Osteoblast (primary cell): Measurements from ENCODE around the gene CCDC60. TPM values are rescaled to one million over a fixed set of nuclear protein-coding genes. Genes with fewer than 3 reads are reported as not detected.

Experiments used
- DNase-seq: peaks from one replicate; pipeline ENCODE4 v3.0.0; 2011; ENCODE audit warnings: low spot score, mixed read lengths; ENCODE audit not compliant: insufficient read length; ENCODE audit errors: missing footprints
- H2AFZ ChIP-seq: 2 replicates; pipeline ENCODE4 v1.6.0; 2011; ENCODE audit warnings: mild to moderate bottlenecking, low read length
- H3K27ac ChIP-seq: 2 replicates; pipeline ENCODE4 v1.5.1; 2011; ENCODE audit warnings: mild to moderate bottlenecking, low read depth, low read length, moderate library complexity
- H3K27me3 ChIP-seq: 2 replicates; pipeline ENCODE4 v1.6.0; 2012; ENCODE audit warnings: mild to moderate bottlenecking, control low read depth, inconsistent platforms, low read length, moderate library complexity; ENCODE audit not compliant: insufficient read depth
- H3K36me3 ChIP-seq: 2 replicates; pipeline ENCODE4 v1.5.1; 2011; ENCODE audit warnings: mild to moderate bottlenecking, low read length, control low read depth, moderate library complexity; ENCODE audit not compliant: insufficient read depth
- H3K4me1 ChIP-seq: 2 replicates; pipeline ENCODE4 v1.5.1; 2011; ENCODE audit warnings: mild to moderate bottlenecking, low read length, control low read depth, moderate library complexity; ENCODE audit not compliant: insufficient read depth
- H3K4me2 ChIP-seq: 2 replicates; pipeline ENCODE4 v1.6.0; 2011; ENCODE audit warnings: mild to moderate bottlenecking, low read length; ENCODE audit not compliant: insufficient read depth
- H3K4me3 ChIP-seq: fragments of 200-600 bp; sonication (generic); 3 replicates; pipeline ENCODE4 v1.5.1; 2012; ENCODE audit warnings: mild to moderate bottlenecking, low read length, inconsistent platforms; ENCODE audit not compliant: insufficient read depth
- H3K79me2 ChIP-seq: 2 replicates; pipeline ENCODE4 v1.6.0; 2012; ENCODE audit warnings: mild to moderate bottlenecking, low read length, control low read depth, inconsistent platforms; ENCODE audit not compliant: insufficient read depth
- H3K9me3 ChIP-seq: 2 replicates; pipeline ENCODE4 v1.5.1; 2011; ENCODE audit warnings: low read depth, low read length, control low read depth
- H4K20me1 ChIP-seq: 2 replicates; pipeline ENCODE4 v1.6.0; 2012; ENCODE audit warnings: mild to moderate bottlenecking, low read length, control low read depth; ENCODE audit not compliant: insufficient read depth
- total RNA-seq: library from RNA; depleted of rRNA; stranded (reverse); fragments of >200 nt; gene quantifications from 2 replicates; pipeline ENCODE4 v1.2.3, GENCODE V29; 2012
- TF ChIP-seq, protein P1 (sequence below): IDR thresholded peaks from 2 replicates; pipeline ENCODE4 v1.5.1; 2011; ENCODE audit warnings: mild to moderate bottlenecking, low read depth, low read length, moderate library complexity; ENCODE audit errors: extremely low read depth

The CCDC60 gene
- total RNA-seq, 1 donor, result not detected

DNA sequence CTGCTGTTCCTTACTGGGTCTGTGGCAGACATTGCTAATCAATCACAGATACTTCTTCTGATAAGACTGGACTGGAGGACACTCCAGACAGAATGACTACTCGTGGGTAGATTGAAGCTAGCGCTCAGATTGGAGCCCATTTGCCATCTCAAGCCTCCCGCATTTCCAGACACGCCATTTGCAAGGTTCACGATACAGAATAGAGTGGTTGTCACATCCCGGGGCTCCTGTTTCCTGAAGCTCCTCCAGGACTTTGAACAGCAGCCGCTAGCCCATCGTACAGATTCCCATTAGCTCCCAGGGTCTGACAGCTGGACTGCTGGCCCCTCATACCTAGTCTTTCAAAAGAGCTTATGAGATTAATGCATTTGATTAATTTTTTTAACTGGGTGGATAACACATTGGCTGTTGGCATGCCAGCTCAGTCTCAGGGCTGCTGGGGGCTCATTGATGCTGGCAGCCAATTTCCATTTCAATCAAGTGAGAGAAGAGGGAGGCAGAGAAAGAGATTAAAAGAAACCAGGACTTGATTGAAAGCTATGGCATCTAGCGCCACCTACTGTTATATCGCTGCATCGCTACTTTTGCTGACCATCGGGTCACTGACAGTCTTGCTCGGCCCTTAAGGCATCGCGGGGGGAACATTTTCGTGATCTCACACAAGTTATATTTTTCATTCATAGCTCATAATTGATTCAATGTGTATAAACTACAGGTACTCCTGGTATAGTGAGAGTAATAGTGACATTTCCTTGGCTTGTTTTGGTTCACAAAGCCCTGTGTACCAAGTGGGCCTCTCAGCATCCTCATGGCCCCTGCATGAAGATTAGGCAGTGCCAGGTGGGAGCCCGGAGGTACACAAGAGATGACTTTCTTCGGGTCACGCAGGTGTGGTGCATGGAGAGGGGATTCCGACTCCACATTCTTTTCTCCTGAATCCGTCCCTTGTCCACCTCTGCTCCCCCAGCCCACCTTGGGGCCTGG is 78.6 kb downstream of the CCDC60 start:
- Histone ChIP-seq H3K36me3 (no peaks in the 10 kb centered on the region), H2AFZ (no peak overlapping the region), H3K79me2 (no peaks in the 10 kb centered on the region), H3K4me3 (no peak overlapping the region), H3K27ac (no peak overlapping the region), H3K9me3 (no peaks in the 10 kb centered on the region), H4K20me1 (no peaks in the 10 kb centered on the region), H3K4me2 (no peak overlapping the region), H3K4me1 (no peaks in the 10 kb centered on the region), H3K27me3 (no peaks in the 10 kb centered on the region)
- peak; percentile 60 for DNase-seq
- TF ChIP-seq, protein P1, sequence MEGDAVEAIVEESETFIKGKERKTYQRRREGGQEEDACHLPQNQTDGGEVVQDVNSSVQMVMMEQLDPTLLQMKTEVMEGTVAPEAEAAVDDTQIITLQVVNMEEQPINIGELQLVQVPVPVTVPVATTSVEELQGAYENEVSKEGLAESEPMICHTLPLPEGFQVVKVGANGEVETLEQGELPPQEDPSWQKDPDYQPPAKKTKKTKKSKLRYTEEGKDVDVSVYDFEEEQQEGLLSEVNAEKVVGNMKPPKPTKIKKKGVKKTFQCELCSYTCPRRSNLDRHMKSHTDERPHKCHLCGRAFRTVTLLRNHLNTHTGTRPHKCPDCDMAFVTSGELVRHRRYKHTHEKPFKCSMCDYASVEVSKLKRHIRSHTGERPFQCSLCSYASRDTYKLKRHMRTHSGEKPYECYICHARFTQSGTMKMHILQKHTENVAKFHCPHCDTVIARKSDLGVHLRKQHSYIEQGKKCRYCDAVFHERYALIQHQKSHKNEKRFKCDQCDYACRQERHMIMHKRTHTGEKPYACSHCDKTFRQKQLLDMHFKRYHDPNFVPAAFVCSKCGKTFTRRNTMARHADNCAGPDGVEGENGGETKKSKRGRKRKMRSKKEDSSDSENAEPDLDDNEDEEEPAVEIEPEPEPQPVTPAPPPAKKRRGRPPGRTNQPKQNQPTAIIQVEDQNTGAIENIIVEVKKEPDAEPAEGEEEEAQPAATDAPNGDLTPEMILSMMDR, result peak; percentile 85

DNA sequence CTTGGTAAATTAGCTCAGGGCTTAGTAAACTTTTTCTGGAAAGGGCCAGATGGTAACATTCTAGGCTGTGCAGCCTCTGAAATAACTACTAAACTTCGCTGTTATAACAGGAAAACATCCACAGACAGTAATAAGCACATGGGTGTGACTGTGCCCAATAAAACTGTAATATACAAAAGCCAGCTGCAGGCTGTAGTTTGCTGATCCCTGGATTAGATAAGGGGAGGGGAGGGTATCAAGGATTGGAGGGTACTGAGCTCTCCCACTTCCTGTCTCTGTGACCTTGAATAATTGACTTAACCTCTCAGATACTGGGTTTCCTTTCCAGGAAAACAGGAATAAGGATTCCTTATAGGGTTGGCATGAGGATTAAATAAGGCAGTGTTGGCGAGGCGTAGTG is 81.2 kb downstream of the CCDC60 start:
- Histone ChIP-seq H3K27ac (no peak overlapping the region), H3K4me1 (no peaks in the 10 kb centered on the region), H3K9me3 (no peaks in the 10 kb centered on the region), H2AFZ (no peak overlapping the region), H3K27me3 (no peaks in the 10 kb centered on the region), H4K20me1 (no peaks in the 10 kb centered on the region), H3K4me3 (no peak overlapping the region), H3K4me2 (no peak overlapping the region), H3K36me3 (no peaks in the 10 kb centered on the region), H3K79me2 (no peaks in the 10 kb centered on the region)
- no peak for DNase-seq
- TF ChIP-seq, protein P1, result no peak

DNA sequence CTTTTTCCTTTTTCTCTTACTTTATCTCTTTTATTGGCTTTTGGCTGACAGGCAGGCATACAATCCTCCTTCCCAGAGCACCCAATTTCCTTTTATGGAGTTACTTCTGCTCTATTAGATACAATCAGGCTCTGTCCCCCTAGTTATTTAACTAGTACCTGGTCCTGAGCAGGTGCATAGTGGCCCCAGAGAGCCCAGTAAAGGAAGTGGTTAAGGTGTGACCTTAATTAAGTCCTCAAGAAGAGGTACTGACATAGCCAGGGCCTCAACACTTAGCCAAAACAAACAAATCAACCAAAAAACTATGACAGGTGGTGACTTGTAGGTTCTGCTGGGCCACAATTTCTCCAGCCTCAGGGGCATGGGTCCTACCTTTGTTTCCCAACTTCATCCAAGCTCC is 82.9 kb downstream of the CCDC60 start:
- peak; percentile 78 for DNase-seq
- no peaks in the 10 kb centered on the region for H3K36me3 ChIP-seq
- H2AFZ ChIP-seq, result no peak overlapping the region
- no peak overlapping the region for H3K4me3 ChIP-seq
- H4K20me1 ChIP-seq, result no peaks in the 10 kb centered on the region
- TF ChIP-seq, protein P1, result no peak
- no peak overlapping the region for H3K27ac ChIP-seq
- no peak overlapping the region for H3K4me2 ChIP-seq
- H3K79me2 ChIP-seq, result no peaks in the 10 kb centered on the region
- H3K4me1 ChIP-seq, result no peaks in the 10 kb centered on the region
- H3K27me3 ChIP-seq, result no peaks in the 10 kb centered on the region
- H3K9me3 ChIP-seq, result no peaks in the 10 kb centered on the region

DNA sequence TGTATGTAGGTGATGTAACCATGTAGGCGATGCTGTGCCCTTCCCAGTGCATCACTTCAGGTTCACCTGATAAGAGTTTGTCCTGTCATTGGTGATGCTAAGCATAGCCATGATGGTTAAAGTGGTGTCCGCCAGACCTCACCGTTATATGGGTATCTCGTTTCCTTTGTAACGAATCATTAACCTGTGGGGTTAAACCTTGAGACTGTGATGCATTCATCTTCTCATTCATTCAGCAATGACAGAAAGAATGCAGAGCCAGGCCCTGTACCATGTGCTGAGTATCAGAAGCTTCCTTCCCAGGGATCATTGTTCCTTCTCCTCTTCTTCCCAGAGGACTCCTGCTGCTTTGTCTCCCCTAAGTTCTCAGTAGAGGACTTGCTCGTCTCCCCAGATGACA is 84.9 kb downstream of the CCDC60 start:
- H3K27me3 ChIP-seq, result no peaks in the 10 kb centered on the region
- H3K4me2 ChIP-seq, result no peak overlapping the region
- no peaks in the 10 kb centered on the region for H3K36me3 ChIP-seq
- no peaks in the 10 kb centered on the region for H3K9me3 ChIP-seq
- no peak for DNase-seq
- no peak overlapping the region for H3K27ac ChIP-seq
- H3K4me3 ChIP-seq, result no peak overlapping the region
- no peaks in the 10 kb centered on the region for H4K20me1 ChIP-seq
- H3K4me1 ChIP-seq, result no peaks in the 10 kb centered on the region
- TF ChIP-seq, protein P1, result no peak
- no peaks in the 10 kb centered on the region for H3K79me2 ChIP-seq
- H2AFZ ChIP-seq, result no peak overlapping the region
